WERI-Rb-1 (cell line): ENCODE measurements around the gene PTN.

Experiments used
- DNase-seq: peaks from one replicate; pipeline ENCODE4 v3.0.0-alpha.2; 2020
- H3K27ac ChIP-seq: fragments of 250-450 bp; sonication (Bioruptor Pico); 2 replicates; pipeline ENCODE4 v1.5.1; 2020; ENCODE audit warnings: mild to moderate bottlenecking, moderate library complexity
- H3K27me3 ChIP-seq: fragments of 250-450 bp; sonication (Bioruptor Pico); 2 replicates; pipeline ENCODE4 v1.5.1; 2021; ENCODE audit warnings: mild to moderate bottlenecking, low read depth, moderate library complexity; ENCODE audit not compliant: insufficient read depth, severe bottlenecking
- H3K36me3 ChIP-seq: fragments of 250-450 bp; sonication (Bioruptor Pico); 2 replicates; pipeline ENCODE4 v1.5.1; 2020; ENCODE audit warnings: mild to moderate bottlenecking, moderate library complexity
- H3K4me3 ChIP-seq: 2 replicates; pipeline ENCODE4 v1.5.1; 2011; ENCODE audit warnings: low read depth, mild to moderate bottlenecking, control low read depth, low read length
- H3K9me3 ChIP-seq: fragments of 250-450 bp; sonication (Bioruptor Pico); 2 replicates; pipeline ENCODE4 v1.5.1; 2021; ENCODE audit warnings: mild to moderate bottlenecking, moderate library complexity; ENCODE audit not compliant: severe bottlenecking
- CTCF ChIP-seq: IDR thresholded peaks from 2 replicates; pipeline ENCODE4 v1.5.1; 2011; ENCODE audit warnings: low read depth, mild to moderate bottlenecking, control low read depth, inconsistent platforms, low read length

PTN gene

GRCh38 chr7:137295739-137296324, 47.7 kb downstream of the PTN start:
- no peak overlapping the region for H3K27ac ChIP-seq
- TF ChIP-seq CTCF, result no peak
- H3K27me3 ChIP-seq, result peaks cover 4% of the 10 kb centered on the region
- DNase-seq, result no peak
- no peaks in the 10 kb centered on the region for H3K36me3 ChIP-seq
- no peak overlapping the region for H3K4me3 ChIP-seq
- no peaks in the 10 kb centered on the region for H3K9me3 ChIP-seq

GRCh38 chr7:137289101-137289500, 54.4 kb downstream of the PTN start:
- no peak for DNase-seq
- H3K36me3 ChIP-seq, result no peaks in the 10 kb centered on the region
- no peak overlapping the region for H3K27ac ChIP-seq
- no peaks in the 10 kb centered on the region for H3K27me3 ChIP-seq
- no peak overlapping the region for H3K4me3 ChIP-seq
- H3K9me3 ChIP-seq, result no peaks in the 10 kb centered on the region
- TF ChIP-seq CTCF, result no peak

GRCh38 chr7:137287651-137288258, 55.8 kb downstream of the PTN start:
- H3K9me3 ChIP-seq, result no peaks in the 10 kb centered on the region
- no peak overlapping the region for H3K27ac ChIP-seq
- no peaks in the 10 kb centered on the region for H3K27me3 ChIP-seq
- H3K4me3 ChIP-seq, result no peak overlapping the region
- no peak for TF ChIP-seq CTCF
- DNase-seq, result no peak
- no peaks in the 10 kb centered on the region for H3K36me3 ChIP-seq

- no peak for TF ChIP-seq CTCF
- H3K27ac ChIP-seq, result no peak overlapping the region
- no peaks in the 10 kb centered on the region for H3K9me3 ChIP-seq
- no peak overlapping the region for H3K4me3 ChIP-seq
- no peaks in the 10 kb centered on the region for H3K27me3 ChIP-seq
- H3K36me3 ChIP-seq, result no peaks in the 10 kb centered on the region
- no peak for DNase-seq
These were observed 60.4 kb downstream of the PTN start for GRCh38 chr7:137283153-137283552.

GRCh38 chr7:137282043-137282442, 61.5 kb downstream of the PTN start:
- H3K27me3 ChIP-seq, result no peaks in the 10 kb centered on the region
- no peak for TF ChIP-seq CTCF
- DNase-seq, result no peak
- H3K4me3 ChIP-seq, result no peak overlapping the region
- H3K27ac ChIP-seq, result no peak overlapping the region
- H3K9me3 ChIP-seq, result no peaks in the 10 kb centered on the region
- no peaks in the 10 kb centered on the region for H3K36me3 ChIP-seq

- no peak overlapping the region for H3K4me3 ChIP-seq
- H3K36me3 ChIP-seq, result no peaks in the 10 kb centered on the region
- DNase-seq, result no peak
- no peaks in the 10 kb centered on the region for H3K9me3 ChIP-seq
- no peak for TF ChIP-seq CTCF
- no peak overlapping the region for H3K27ac ChIP-seq
- H3K27me3 ChIP-seq, result no peaks in the 10 kb centered on the region
These were observed 67.3 kb downstream of the PTN start for GRCh38 chr7:137276189-137276588.
